BJ (cell line): ENCODE results near the gene TNFSF13. TPM values are rescaled to one million over a fixed set of nuclear protein-coding genes. Genes with fewer than 3 reads are reported as not detected.

Experiments
- CTCF ChIA-PET: fragments of 350-600 bp; formaldehyde crosslinking; extraction: SDS; loops from one replicate; lab custom pipeline; 2021; ENCODE audit warnings: antibody characterized with exemption, inconsistent platforms; lab: Yijun Ruan, JAX
- POLR2A ChIA-PET: fragments of 300-600 bp; sonication (Branson Sonifier 250); formaldehyde crosslinking; extraction: SDS; loops from one replicate; lab custom pipeline; 2021; ENCODE audit warnings: antibody characterized with exemption; lab: Charles Lee
- DNase-seq: peaks from one replicate; pipeline ENCODE4 v3.0.0-alpha.2; 2011; ENCODE audit warnings: low read depth
- H3K27me3 ChIP-seq: 2 replicates; pipeline ENCODE4 v1.6.0; 2011; ENCODE audit warnings: low read length; ENCODE audit not compliant: control insufficient read depth, insufficient read depth
- H3K36me3 ChIP-seq: 2 replicates; pipeline ENCODE4 v1.5.1; 2011; ENCODE audit warnings: low read length; ENCODE audit not compliant: control insufficient read depth, insufficient read depth
- H3K4me3 ChIP-seq: 2 replicates; pipeline ENCODE4 v1.5.1; 2011; ENCODE audit warnings: low read depth, mild to moderate bottlenecking, control low read depth, low read length
- polyA plus RNA-seq: library from polyadenylated mRNA; depleted of rRNA; stranded (reverse); fragments of >200 nt; gene quantifications from 2 replicates; pipeline ENCODE4 v1.2.3, GENCODE V29; 2011
- TF ChIP-seq, protein P1 (sequence below): IDR thresholded peaks from 2 replicates; pipeline ENCODE4 v1.5.1; 2011; ENCODE audit warnings: low read depth, mild to moderate bottlenecking, control low read depth, inconsistent platforms, low read length, moderate library complexity; ENCODE audit not compliant: insufficient read depth

Gene TNFSF13
- polyA plus RNA-seq, 1 experiment: 2.4 TPM

DNA sequence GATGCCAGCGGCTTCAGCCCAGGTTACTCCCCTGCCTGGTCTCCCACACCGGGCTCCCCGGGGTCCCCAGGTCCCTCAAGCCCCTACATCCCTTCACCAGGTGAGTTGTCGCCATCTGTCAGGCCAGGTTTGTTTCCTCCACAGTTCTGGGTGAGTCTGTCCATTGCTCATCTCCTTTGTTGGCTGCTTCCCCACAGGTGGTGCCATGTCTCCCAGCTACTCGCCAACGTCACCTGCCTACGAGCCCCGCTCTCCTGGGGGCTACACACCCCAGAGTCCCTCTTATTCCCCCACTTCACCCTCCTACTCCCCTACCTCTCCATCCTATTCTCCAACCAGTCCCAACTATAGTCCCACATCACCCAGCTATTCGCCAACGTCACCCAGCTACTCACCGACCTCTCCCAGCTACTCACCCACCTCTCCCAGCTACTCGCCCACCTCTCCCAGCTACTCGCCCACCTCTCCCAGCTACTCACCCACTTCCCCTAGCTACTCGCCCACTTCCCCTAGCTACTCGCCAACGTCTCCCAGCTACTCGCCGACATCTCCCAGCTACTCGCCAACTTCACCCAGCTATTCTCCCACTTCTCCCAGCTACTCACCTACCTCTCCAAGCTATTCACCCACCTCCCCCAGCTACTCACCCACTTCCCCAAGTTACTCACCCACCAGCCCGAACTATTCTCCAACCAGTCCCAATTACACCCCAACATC is 45.6 kb upstream of the TNFSF13 start:
- Histone ChIP-seq H3K4me3 (no peak overlapping the region), H3K36me3 (peaks cover 41% of the 10 kb centered on the region), H3K27me3 (no peaks in the 10 kb centered on the region)
- DNase-seq: no peak
- POLR2A ChIA-PET: no interaction called here
- TF ChIP-seq, protein P1, sequence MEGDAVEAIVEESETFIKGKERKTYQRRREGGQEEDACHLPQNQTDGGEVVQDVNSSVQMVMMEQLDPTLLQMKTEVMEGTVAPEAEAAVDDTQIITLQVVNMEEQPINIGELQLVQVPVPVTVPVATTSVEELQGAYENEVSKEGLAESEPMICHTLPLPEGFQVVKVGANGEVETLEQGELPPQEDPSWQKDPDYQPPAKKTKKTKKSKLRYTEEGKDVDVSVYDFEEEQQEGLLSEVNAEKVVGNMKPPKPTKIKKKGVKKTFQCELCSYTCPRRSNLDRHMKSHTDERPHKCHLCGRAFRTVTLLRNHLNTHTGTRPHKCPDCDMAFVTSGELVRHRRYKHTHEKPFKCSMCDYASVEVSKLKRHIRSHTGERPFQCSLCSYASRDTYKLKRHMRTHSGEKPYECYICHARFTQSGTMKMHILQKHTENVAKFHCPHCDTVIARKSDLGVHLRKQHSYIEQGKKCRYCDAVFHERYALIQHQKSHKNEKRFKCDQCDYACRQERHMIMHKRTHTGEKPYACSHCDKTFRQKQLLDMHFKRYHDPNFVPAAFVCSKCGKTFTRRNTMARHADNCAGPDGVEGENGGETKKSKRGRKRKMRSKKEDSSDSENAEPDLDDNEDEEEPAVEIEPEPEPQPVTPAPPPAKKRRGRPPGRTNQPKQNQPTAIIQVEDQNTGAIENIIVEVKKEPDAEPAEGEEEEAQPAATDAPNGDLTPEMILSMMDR: no peak
- CTCF ChIA-PET: interaction anchor here (0.6 to 5.6 kb wide), 17 partner anchors 8 to 115 kb away, joined by 3 to 95 read pairs (median 7); partner anchors contain the start of genes SENP3, SOX15 and TNFSF13

DNA sequence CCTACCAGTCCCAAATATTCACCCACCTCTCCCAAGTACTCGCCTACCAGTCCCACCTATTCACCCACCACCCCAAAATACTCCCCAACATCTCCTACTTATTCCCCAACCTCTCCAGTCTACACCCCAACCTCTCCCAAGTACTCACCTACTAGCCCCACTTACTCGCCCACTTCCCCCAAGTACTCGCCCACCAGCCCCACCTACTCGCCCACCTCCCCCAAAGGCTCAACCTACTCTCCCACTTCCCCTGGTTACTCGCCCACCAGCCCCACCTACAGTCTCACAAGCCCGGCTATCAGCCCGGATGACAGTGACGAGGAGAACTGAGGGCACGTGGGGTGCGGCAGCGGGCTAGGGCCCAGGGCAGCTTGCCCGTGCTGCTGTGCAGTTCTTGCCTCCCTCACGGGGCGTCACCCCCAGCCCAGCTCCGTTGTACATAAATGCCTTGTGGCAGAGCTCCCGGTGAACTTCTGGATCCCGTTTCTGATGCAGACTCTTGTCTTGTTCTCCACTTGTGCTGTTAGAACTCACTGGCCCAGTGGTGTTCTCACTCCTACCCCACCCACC is 44.6 kb upstream of the TNFSF13 start:
- TF ChIP-seq, protein P1: no peak
- H3K27me3 ChIP-seq: no peaks in the 10 kb centered on the region
- peaks cover 38% of the 10 kb centered on the region for H3K36me3 ChIP-seq
- CTCF ChIA-PET: interaction anchor here (0.6 to 5.6 kb wide), 32 partner anchors 8 to 173 kb away, joined by 3 to 95 read pairs (median 6); partner anchors contain the start of genes SENP3, SOX15, TMEM256 and TNFSF13
- POLR2A ChIA-PET: interaction anchor here (0.6 kb wide), 1 partner anchor 38 kb away, joined by 8 read pairs; no protein-coding TSS in a partner anchor
- DNase-seq: no peak
- no peak overlapping the region for H3K4me3 ChIP-seq

DNA sequence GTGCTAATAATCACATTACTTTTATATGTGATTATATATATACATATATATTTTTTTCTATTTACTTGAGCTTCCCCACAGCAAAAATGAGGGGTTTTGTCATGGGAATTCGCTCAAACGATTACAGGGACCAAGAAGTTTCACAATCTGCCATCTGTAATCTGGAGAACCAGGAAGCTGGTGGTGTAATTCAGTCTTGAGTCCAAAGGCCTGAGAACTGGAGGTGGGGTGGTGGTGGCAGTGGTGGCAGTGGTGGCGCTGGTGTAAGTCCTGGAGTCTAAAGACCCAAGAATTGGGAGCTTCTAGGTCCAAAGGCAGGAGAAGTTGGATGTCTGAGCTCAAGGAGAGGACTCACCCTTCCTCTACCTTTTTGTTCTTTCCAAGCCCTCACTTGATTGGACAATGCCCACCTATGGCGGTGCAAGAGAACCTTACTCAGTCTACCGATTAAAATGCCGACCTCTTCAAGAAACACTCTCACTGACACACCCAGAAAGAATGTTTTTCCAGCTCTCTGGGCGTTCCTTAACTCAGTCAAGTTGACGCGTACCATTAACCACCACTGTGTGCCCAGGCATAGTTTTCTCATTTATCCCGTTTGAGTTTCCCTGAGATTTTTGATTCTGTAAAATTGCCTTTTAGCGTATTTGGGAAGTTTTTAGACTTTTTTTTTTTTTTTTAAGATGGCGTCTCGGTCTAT is 42.5 kb upstream of the TNFSF13 start:
- TF ChIP-seq, protein P1: no peak
- DNase-seq: no peak
- H3K36me3 ChIP-seq: peaks cover 24% of the 10 kb centered on the region
- H3K4me3 ChIP-seq: no peak overlapping the region
- H3K27me3 ChIP-seq: no peaks in the 10 kb centered on the region
- CTCF ChIA-PET: interaction anchor here (0.7 to 5.6 kb wide), 11 partner anchors 9 to 171 kb away, joined by 3 to 95 read pairs (median 5); partner anchors contain the start of genes SENP3, SOX15, TNFSF13 and TP53
- POLR2A ChIA-PET: interaction anchor here (0.6 kb wide), 1 partner anchor 173 kb away, joined by 5 read pairs; no protein-coding TSS in a partner anchor

DNA sequence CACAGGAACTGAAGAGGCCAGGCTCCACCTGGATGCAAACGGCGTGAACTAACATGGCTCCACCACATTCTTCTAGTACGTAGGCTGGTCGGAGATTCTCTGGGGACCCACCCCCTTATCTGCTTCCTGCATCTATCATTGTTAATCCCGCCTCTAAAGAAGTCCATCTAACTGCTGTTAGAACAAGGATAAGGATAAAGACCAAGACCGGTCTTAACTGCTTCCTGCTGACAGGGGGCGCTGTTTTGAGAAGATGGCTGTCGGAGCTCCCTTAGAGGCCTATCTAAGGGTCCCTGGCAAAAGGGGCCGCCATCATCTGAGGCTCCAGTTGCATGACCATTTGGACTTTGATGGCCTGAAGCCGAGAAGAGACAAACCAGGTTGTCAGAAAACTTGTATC is 35.5 kb upstream of the TNFSF13 start:
- Histone ChIP-seq H3K36me3 (no peaks in the 10 kb centered on the region), H3K4me3 (no peak overlapping the region), H3K27me3 (no peaks in the 10 kb centered on the region)
- TF ChIP-seq, protein P1: peak; percentile 40
- POLR2A ChIA-PET: no interaction called here
- CTCF ChIA-PET: interaction anchor here (0.6 to 1.0 kb wide), 4 partner anchors 9 to 1976 kb away, joined by 3 to 6 read pairs (median 3); no protein-coding TSS in a partner anchor
- no peak for DNase-seq
